Mesothelial cell of epicardium (in vitro differentiated cells): ENCODE data around the gene RBM38. TPM values are rescaled to one million over a fixed set of nuclear protein-coding genes. Genes with fewer than 3 reads are reported as not detected.

ENCODE experiments used
- DNase-seq, 2 experiments: peaks; one replicate each; pipeline ENCODE4 v3.0.0; 2021; ENCODE audit warnings: low spot score in 2 of 2; ENCODE audit not compliant: unreplicated experiment in 2 of 2
- H3K27ac Mint-ChIP-seq: 2 replicates; pipeline ENCODE4 v1.8.0; 2021; ENCODE audit warnings: mixed read lengths
- H3K27me3 Mint-ChIP-seq: 2 replicates; pipeline ENCODE4 v1.8.0; 2021; ENCODE audit warnings: low read depth, mixed read lengths
- H3K36me3 Mint-ChIP-seq: 2 replicates; pipeline ENCODE4 v1.8.0; 2021; ENCODE audit warnings: mixed read lengths
- H3K4me1 Mint-ChIP-seq: 2 replicates; pipeline ENCODE4 v1.8.0; 2021; ENCODE audit warnings: mixed read lengths
- H3K4me3 Mint-ChIP-seq: 2 replicates; pipeline ENCODE4 v1.8.0; 2021; ENCODE audit warnings: mild to moderate bottlenecking, moderate library complexity, mixed read lengths
- H3K9me3 Mint-ChIP-seq: 2 replicates; pipeline ENCODE4 v1.8.0; 2021; ENCODE audit warnings: mixed read lengths
- CTCF ChIP-seq: fragments of 200-600 bp; sonication (generic); IDR thresholded peaks from one replicate; pipeline ENCODE4 v1.5.0; 2021; ENCODE audit warnings: antibody characterized with exemption; ENCODE audit not compliant: unreplicated experiment
- total RNA-seq: library from RNA; stranded (reverse); gene quantifications from 3 replicates; pipeline ENCODE4 v1.2.1, GENCODE V29; 2021

Gene RBM38
- total RNA-seq, 1 donor from 2014 or later: 25.6 TPM

DNA sequence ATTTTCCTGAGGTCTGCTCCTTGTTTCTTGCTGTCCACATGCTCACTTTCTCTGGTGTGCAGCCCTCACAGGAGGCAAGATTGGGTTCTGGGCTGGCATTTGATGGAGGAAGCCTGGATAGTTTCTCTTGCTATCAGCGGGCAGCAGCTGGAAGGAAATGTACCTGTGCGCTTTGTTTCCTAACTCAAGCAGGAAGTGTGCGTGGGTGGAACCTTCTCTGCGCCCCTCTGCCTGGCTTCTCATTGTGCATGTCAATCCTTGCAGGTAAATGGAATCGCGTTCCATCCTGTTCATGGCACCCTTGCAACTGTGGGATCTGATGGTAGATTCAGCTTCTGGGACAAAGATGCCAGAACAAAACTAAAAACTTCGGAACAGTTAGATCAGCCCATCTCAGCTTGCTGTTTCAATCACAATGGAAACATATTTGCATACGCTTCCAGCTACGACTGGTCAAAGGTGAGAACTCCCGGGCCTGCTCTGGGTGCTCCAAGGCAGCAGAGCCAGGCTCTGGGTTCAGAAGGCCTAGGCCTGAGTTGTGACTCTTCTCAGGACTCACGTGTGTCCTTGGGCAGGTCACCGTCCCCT is 16.8 kb upstream of the RBM38 start:
- Mint-ChIP-seq H3K27ac (no peak overlapping the region), H3K4me1 (no peaks in the 10 kb centered on the region), H3K36me3 (peaks cover 58% of the 10 kb centered on the region), H3K4me3 (no peak overlapping the region), H3K9me3 (no peaks in the 10 kb centered on the region), H3K27me3 (no peaks in the 10 kb centered on the region)
- no peak for TF ChIP-seq CTCF
- no peak for DNase-seq

GRCh38 chr20:57374931-57375651 is 16.1 kb upstream of the RBM38 start:
- peaks cover 55% of the 10 kb centered on the region for H3K36me3 Mint-ChIP-seq

DNA sequence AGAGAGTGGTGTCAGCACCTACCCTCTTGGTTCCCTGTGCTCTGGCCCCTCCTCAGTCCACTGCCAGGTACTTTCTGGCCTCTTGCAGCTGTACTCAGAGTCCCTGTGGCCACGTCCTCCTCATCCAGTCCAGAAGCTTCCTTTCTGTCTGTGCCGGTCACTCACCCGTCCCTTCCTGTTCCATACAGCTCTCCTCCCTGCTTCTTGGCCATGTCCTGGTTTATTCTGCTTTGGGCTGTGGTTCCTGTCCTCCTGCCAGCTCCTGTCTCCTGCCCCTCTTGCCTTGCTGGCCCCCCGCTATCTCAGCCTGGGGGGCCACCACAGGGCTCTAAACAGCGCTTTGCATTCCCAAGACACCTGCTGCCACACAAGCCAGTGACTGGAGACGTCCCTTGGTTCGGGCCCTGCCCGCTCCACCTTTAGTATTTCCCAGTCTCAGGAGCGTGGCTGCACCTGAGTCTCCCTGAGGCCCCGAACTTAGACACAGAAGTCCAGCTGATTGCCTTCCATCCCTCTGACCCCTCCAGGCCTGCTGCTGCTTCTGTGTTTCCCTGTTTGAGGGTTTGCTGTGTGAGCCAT is 15.5 kb upstream of the RBM38 start:
- TF ChIP-seq CTCF: no peak
- Mint-ChIP-seq H3K27me3 (no peaks in the 10 kb centered on the region), H3K4me1 (no peaks in the 10 kb centered on the region), H3K9me3 (no peaks in the 10 kb centered on the region), H3K4me3 (no peak overlapping the region), H3K27ac (no peak overlapping the region), H3K36me3 (peaks cover 50% of the 10 kb centered on the region)
- DNase-seq: no peak

More at GRCh38 chr20:57374931-57375651, 16.1 kb upstream of the RBM38 start:
- Mint-ChIP-seq H3K9me3 (no peaks in the 10 kb centered on the region), H3K4me3 (no peak overlapping the region), H3K27ac (no peak overlapping the region), H3K4me1 (no peaks in the 10 kb centered on the region), H3K27me3 (no peaks in the 10 kb centered on the region)
- no peak for TF ChIP-seq CTCF
- DNase-seq: no peak

- no peak overlapping the region for H3K27ac Mint-ChIP-seq
- no peaks in the 10 kb centered on the region for H3K27me3 Mint-ChIP-seq
- no peaks in the 10 kb centered on the region for H3K4me1 Mint-ChIP-seq
- no peak for DNase-seq
- no peak overlapping the region for H3K4me3 Mint-ChIP-seq
- H3K9me3 Mint-ChIP-seq: no peaks in the 10 kb centered on the region
- peaks cover 47% of the 10 kb centered on the region for H3K36me3 Mint-ChIP-seq
- TF ChIP-seq CTCF: no peak
Measured at GRCh38 chr20:57377350-57377749, 13.8 kb upstream of the RBM38 start.

DNA sequence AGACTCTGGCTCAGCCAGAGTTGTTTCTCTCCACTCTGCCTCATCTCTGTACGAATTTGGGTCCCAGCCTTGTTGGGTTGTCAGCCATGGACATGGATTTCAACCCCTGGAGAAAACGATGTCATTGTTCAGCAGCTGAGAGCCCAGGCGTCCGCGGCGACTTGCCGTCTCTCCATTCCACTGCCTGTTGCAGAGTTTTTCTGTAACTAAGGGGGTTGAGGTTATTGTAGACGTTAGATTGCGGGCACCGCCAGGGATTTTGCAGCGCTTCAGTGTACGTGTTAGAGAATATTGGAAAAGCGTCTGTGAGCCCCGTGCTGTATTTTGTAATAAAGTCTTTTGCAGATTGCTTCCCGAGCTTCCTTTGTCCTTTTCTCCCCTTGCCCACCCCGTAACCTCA is 13.1 kb upstream of the RBM38 start:
- Mint-ChIP-seq H3K27ac (no peak overlapping the region), H3K4me3 (no peak overlapping the region), H3K36me3 (peaks cover 47% of the 10 kb centered on the region), H3K4me1 (no peaks in the 10 kb centered on the region), H3K9me3 (no peaks in the 10 kb centered on the region), H3K27me3 (no peaks in the 10 kb centered on the region)
- DNase-seq: no peak
- TF ChIP-seq CTCF: no peak
